K562 (cell line): ENCODE results near the gene C11orf86. TPM values are rescaled to one million over a fixed set of nuclear protein-coding genes. Genes with fewer than 3 reads are reported as not detected.
A peak's percentile ranks its signal among the peaks of the same experiment; 100 is the strongest.

Experiments
- BDP1 ChIP-seq: IDR thresholded peaks from 3 replicates; pipeline ENCODE4 v1.6.1; 2011; ENCODE audit not compliant: insufficient read length, insufficient read depth
- CGGBP1 ChIP-seq: fragments of 250-450 bp; sonication (Bioruptor Pico); IDR thresholded peaks from 2 replicates; pipeline ENCODE4 v1.9.0; 2021; ENCODE audit warnings: mild to moderate bottlenecking
- DNMT1 ChIP-seq: fragments of 450-650 bp; IDR thresholded peaks from 2 replicates; pipeline ENCODE4 v1.6.1; 2016; ENCODE audit warnings: antibody characterized with exemption, mild to moderate bottlenecking
- GABPB2 ChIP-seq: fragments of 250-450 bp; sonication (Bioruptor Pico); conservative IDR thresholded peaks from 2 replicates; pipeline ENCODE4 v1.5.1; 2021; ENCODE audit warnings: mild to moderate bottlenecking
- PHF21A ChIP-seq: fragments of 450-650 bp; IDR thresholded peaks from 2 replicates; pipeline ENCODE4 v1.6.1; 2017; ENCODE audit warnings: low read depth, borderline replicate concordance
- PHTF2 ChIP-seq: fragments of 250-450 bp; sonication (Bioruptor Pico); IDR thresholded peaks from 2 replicates; pipeline ENCODE4 v1.5.0; 2021; ENCODE audit warnings: mild to moderate bottlenecking
- SMARCA5 ChIP-seq: fragments of 450-650 bp; IDR thresholded peaks from 2 replicates; pipeline ENCODE4 v1.6.1; 2016
- SREBF2 ChIP-seq: sonication (generic); formaldehyde crosslinking; IDR thresholded peaks from 2 replicates; pipeline ENCODE4 v1.4.0; 2020; ENCODE audit warnings: mild to moderate bottlenecking, missing genetic modification reagents
- ZBTB34 ChIP-seq: fragments of 250-450 bp; sonication (Bioruptor Pico); IDR thresholded peaks from 2 replicates; pipeline ENCODE4 v1.8.0; 2021; ENCODE audit warnings: mild to moderate bottlenecking, moderate library complexity
- polyA plus RNA-seq, 8 experiments: library from polyadenylated mRNA; depleted of rRNA in 4 of 8; stranded (reverse) in 5 of 8; unstranded in 3 of 8; fragments of >200 nt; fragmentation: Nextera tagmentation in 2 of 8; fragmentation: Illumina TruSeq in 1 of 8; extraction: Ambion mirVana in 2 of 8; extraction: Trizol in 1 of 8; gene quantifications; 2 replicates each; pipeline versions ENCODE4 v1.2.1 to v1.2.3, GENCODE V29; 2011 to 2014; ENCODE audit warnings: inconsistent platforms in 1 of 8, missing spikeins in 1 of 8
- total RNA-seq, 7 experiments: library from RNA; depleted of rRNA in 6 of 7; stranded (reverse); fragments of >200 nt in 6 of 7; fragmentation: Illumina TruSeq in 2 of 7; extraction: Trizol in 2 of 7; gene quantifications; 2 replicates each; pipeline versions ENCODE4 v1.2.1 to v1.2.3, GENCODE V29; 2011 to 2021; ENCODE audit warnings: low replicate concordance in 1 of 7
- TF ChIP-seq, protein P1 (sequence below), 2 experiments: fragments of 450-650 bp; IDR thresholded peaks; 2 replicates each; pipeline ENCODE4 v1.6.1; 2016; ENCODE audit warnings: mild to moderate bottlenecking in 2 of 2, borderline replicate concordance in 1 of 2, low read depth in 1 of 2, moderate library complexity in 1 of 2
- TF ChIP-seq, protein P2 (sequence below): fragments of 450-650 bp; IDR thresholded peaks from 2 replicates; pipeline ENCODE4 v1.6.1; 2017; ENCODE audit warnings: antibody characterized with exemption, mild to moderate bottlenecking
- TF ChIP-seq, protein P3 (sequence below), 2 experiments: fragments of 250-450 bp in 1 of 2; fragments of 450-650 bp in 1 of 2; sonication (Bioruptor Pico) in 1 of 2; IDR thresholded peaks; 2 replicates each; pipeline versions ENCODE4 v1.6.1 to v1.8.0; 2016 to 2021; ENCODE audit warnings: mild to moderate bottlenecking in 2 of 2, moderate library complexity in 2 of 2, missing compliant biosample characterization in 1 of 2, missing genetic modification characterization in 1 of 2
- TF ChIP-seq, protein P4 (sequence below): fragments of 250-450 bp; sonication (Bioruptor Pico); IDR thresholded peaks from 2 replicates; pipeline ENCODE4 v1.8.0; 2022; ENCODE audit warnings: moderate library complexity, mild to moderate bottlenecking, inconsistent platforms

The C11orf86 gene
- total and polyA plus RNA-seq, 9 of the 15 experiments (the other 6 are each of a cell fraction or from before 2014, with no cell fraction given), result not detected

DNA sequence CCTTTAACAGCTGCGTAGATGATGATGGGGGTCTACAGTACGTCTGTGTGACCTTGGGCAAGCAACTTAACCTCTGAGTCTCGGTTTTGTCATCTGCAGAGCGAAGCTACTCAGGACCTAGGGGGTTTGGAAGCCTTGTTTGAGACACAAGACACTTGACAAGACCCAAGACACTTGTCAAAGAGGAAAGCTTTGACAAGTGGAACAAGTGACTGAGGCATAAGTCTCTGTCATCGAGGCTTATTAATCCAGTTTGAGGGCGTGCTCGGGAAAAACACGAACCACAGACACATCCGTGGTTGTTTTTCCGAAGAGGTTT is 16.2 kb upstream of the C11orf86 start (continued):
- TF ChIP-seq PHF21A (no peak), DNMT1 (0 out of 2 replicates have a peak, but pooled peaks have one; percentile 54), SMARCA5 (no peak), GABPB2 (CRISPR knock-in tag) (no peak), BDP1 (no peak), SREBF2 (no peak), ZBTB34 (CRISPR knock-in tag) (no peak), PHTF2 (CRISPR knock-in tag) (no peak), CGGBP1 (CRISPR knock-in tag) (no peak)
- TF ChIP-seq, protein P1, sequence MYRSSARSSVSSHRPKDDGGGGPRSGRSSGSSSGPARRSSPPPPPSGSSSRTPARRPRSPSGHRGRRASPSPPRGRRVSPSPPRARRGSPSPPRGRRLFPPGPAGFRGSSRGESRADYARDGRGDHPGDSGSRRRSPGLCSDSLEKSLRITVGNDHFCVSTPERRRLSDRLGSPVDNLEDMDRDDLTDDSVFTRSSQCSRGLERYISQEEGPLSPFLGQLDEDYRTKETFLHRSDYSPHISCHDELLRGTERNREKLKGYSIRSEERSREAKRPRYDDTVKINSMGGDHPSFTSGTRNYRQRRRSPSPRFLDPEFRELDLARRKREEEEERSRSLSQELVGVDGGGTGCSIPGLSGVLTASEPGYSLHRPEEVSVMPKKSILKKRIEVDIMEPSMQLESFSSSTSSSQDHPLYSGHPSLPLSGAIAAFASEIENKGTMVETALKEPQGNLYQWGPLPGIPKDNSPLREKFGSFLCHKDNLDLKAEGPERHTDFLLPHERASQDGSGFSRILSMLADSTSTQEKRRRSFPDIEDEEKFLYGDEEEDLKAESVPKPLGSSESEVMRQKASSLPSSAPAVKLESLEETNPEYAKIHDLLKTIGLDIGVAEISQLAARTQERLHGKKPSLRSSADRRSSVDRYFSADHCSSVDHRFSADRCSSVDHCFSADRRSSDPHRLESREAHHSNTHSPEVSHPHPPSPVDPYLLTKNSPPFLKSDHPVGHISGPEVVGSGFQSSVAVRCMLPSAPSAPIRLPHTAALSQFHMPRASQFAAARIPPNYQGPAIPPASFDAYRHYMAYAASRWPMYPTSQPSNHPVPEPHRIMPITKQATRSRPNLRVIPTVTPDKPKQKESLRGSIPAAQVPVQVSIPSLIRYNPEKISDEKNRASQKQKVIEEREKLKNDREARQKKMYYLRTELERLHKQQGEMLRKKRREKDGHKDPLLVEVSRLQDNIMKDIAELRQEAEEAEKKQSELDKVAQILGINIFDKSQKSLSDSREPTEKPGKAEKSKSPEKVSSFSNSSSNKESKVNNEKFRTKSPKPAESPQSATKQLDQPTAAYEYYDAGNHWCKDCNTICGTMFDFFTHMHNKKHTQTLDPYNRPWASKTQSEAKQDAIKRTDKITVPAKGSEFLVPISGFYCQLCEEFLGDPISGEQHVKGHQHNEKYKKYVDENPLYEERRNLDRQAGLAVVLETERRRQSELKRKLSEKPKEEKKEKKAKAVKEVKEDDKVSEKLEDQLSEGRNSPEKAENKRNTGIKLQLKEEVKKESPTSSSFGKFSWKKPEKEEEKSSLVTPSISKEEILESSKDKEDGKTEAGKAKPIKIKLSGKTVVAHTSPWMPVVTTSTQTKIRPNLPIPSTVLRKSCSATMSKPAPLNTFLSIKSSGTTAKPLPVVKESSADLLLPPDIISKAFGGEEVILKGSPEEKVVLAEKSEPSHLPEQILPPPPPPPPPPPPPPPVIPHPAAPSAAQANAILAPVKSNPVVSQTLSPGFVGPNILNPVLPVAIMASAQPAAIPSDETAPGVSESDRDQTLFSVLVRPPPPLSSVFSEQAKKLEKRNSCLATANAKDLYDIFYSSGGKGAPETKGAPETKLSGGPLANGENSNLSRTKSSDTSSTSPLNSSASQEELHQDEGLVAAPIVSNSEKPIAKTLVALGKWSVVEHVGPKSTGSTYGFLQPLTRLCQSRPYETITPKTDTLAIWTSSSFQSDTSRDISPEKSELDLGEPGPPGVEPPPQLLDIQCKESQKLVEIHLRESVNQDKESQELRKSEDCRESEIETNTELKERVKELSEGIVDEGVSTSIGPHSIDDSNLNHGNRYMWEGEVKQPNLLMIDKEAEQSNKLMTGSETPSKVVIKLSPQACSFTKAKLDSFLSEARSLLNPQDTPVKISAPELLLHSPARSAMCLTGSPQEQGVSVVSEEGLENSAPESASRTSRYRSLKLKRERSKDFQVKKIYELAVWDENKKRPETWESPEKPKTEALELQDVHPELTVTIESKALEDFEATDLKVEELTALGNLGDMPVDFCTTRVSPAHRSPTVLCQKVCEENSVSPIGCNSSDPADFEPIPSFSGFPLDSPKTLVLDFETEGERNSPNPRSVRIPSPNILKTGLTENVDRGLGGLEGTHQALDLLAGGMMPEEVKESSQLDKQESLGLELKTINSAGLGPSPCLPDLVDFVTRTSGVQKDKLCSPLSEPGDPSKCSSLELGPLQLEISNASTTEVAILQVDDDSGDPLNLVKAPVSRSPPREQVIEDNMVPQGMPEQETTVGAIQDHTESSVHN (IDR thresholded peaks at IDR 0.05; ENCODE audit: borderline replicate concordance in 1 of 2, low read depth in 1 of 2), result no peak
- TF ChIP-seq, protein P2, sequence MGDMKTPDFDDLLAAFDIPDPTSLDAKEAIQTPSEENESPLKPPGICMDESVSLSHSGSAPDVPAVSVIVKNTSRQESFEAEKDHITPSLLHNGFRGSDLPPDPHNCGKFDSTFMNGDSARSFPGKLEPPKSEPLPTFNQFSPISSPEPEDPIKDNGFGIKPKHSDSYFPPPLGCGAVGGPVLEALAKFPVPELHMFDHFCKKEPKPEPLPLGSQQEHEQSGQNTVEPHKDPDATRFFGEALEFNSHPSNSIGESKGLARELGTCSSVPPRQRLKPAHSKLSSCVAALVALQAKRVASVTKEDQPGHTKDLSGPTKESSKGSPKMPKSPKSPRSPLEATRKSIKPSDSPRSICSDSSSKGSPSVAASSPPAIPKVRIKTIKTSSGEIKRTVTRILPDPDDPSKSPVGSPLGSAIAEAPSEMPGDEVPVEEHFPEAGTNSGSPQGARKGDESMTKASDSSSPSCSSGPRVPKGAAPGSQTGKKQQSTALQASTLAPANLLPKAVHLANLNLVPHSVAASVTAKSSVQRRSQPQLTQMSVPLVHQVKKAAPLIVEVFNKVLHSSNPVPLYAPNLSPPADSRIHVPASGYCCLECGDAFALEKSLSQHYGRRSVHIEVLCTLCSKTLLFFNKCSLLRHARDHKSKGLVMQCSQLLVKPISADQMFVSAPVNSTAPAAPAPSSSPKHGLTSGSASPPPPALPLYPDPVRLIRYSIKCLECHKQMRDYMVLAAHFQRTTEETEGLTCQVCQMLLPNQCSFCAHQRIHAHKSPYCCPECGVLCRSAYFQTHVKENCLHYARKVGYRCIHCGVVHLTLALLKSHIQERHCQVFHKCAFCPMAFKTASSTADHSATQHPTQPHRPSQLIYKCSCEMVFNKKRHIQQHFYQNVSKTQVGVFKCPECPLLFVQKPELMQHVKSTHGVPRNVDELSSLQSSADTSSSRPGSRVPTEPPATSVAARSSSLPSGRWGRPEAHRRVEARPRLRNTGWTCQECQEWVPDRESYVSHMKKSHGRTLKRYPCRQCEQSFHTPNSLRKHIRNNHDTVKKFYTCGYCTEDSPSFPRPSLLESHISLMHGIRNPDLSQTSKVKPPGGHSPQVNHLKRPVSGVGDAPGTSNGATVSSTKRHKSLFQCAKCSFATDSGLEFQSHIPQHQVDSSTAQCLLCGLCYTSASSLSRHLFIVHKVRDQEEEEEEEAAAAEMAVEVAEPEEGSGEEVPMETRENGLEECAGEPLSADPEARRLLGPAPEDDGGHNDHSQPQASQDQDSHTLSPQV, result 0 out of 2 replicates have a peak, but pooled peaks have one; percentile 26
- TF ChIP-seq, protein P3, sequence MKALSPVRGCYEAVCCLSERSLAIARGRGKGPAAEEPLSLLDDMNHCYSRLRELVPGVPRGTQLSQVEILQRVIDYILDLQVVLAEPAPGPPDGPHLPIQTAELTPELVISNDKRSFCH (CRISPR knock-in tag; IDR thresholded peaks at IDR 0.05), result no peak
- TF ChIP-seq, protein P3 (tag; IDR thresholded peaks at IDR 0.05), result no peak
- TF ChIP-seq, protein P4, sequence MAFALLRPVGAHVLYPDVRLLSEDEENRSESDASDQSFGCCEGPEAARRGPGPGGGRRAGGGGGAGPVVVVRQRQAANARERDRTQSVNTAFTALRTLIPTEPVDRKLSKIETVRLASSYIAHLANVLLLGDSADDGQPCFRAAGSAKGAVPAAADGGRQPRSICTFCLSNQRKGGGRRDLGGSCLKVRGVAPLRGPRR, result no peak
